K562 (cell line): ENCODE measurements around the gene COL15A1. TPM values are rescaled to one million over a fixed set of nuclear protein-coding genes. Genes with fewer than 3 reads are reported as not detected.

Experiments used
- BCL6 ChIP-seq: fragments of 250-450 bp; sonication (Bioruptor Pico); IDR thresholded peaks from 2 replicates; pipeline ENCODE4 v1.4.0; 2020
- CBFB ChIP-seq: sonication (generic); formaldehyde crosslinking; IDR thresholded peaks from 2 replicates; pipeline ENCODE4 v1.4.0; 2020; ENCODE audit warnings: mild to moderate bottlenecking, missing genetic modification reagents
- ESRRA ChIP-seq: fragments of 450-650 bp; IDR thresholded peaks from 2 replicates; pipeline ENCODE4 v1.6.1; 2014; ENCODE audit warnings: low read depth, mild to moderate bottlenecking, moderate library complexity, borderline replicate concordance
- ETS1 ChIP-seq: conservative IDR thresholded peaks from 2 replicates; pipeline ENCODE4 v1.6.1; 2011; ENCODE audit warnings: low read depth, mild to moderate bottlenecking, low read length; ENCODE audit not compliant: control insufficient read depth
- HNRNPK ChIP-seq: fragments of 200-400 bp; formaldehyde crosslinking; IDR thresholded peaks from one replicate; pipeline ENCODE4 v1.6.1; 2018; ENCODE audit warnings: mild to moderate bottlenecking, low read depth, low read length; ENCODE audit not compliant: poor library complexity, severe bottlenecking
- KDM4B ChIP-seq, 2 experiments: fragments of 450-650 bp in 1 of 2; sonication (generic) in 1 of 2; IDR thresholded peaks; 2 replicates each; pipeline ENCODE4 v1.6.1; 2016 to 2017; ENCODE audit warnings: borderline replicate concordance in 2 of 2, antibody characterized with exemption in 1 of 2, low read depth in 1 of 2, mild to moderate bottlenecking in 1 of 2
- NBN ChIP-seq: fragments of 450-650 bp; IDR thresholded peaks from 2 replicates; pipeline ENCODE4 v1.6.1; 2016; ENCODE audit warnings: low read depth, mild to moderate bottlenecking
- NCOA6 ChIP-seq: fragments of 450-650 bp; IDR thresholded peaks from 2 replicates; pipeline ENCODE4 v1.6.1; 2017; ENCODE audit warnings: mild to moderate bottlenecking
- NELFE ChIP-seq: IDR thresholded peaks from 2 replicates; pipeline ENCODE4 v1.6.1; 2011; ENCODE audit warnings: mild to moderate bottlenecking; ENCODE audit not compliant: insufficient read depth, insufficient read length
- NRF1 ChIP-seq, 2 experiments: fragments of 450-650 bp; IDR thresholded peaks in 1 of 2; conservative IDR thresholded peaks in 1 of 2; 2 replicates each; pipeline ENCODE4 v1.6.1; 2014; ENCODE audit warnings: mild to moderate bottlenecking in 2 of 2
- RFX7 ChIP-seq: fragments of 250-450 bp; sonication (Bioruptor Pico); IDR thresholded peaks from 2 replicates; pipeline ENCODE4 v1.5.1; 2021; ENCODE audit warnings: mild to moderate bottlenecking
- SMARCE1 ChIP-seq: fragments of 450-650 bp; IDR thresholded peaks from 2 replicates; pipeline ENCODE4 v1.7.1; 2016; ENCODE audit warnings: mild to moderate bottlenecking
- SP2 ChIP-seq: IDR thresholded peaks from 2 replicates; pipeline ENCODE4 v1.6.1; 2011; ENCODE audit warnings: mild to moderate bottlenecking, low read depth, low read length, moderate library complexity; ENCODE audit not compliant: poor library complexity, severe bottlenecking; ENCODE audit errors: extremely low read depth
- TBL1XR1 ChIP-seq, 2 experiments: IDR thresholded peaks; 2 replicates each; pipeline ENCODE4 v1.6.1; 2012; ENCODE audit warnings: improper control_type of control experiment in 2 of 2, low read length in 2 of 2, mild to moderate bottlenecking in 1 of 2
- TRIM24 ChIP-seq, 2 experiments: fragments of 450-650 bp; IDR thresholded peaks; 2 replicates each; pipeline ENCODE4 v1.6.1; 2016
- ZNF143 ChIP-seq: sonication (generic); formaldehyde crosslinking; IDR thresholded peaks from 2 replicates; pipeline ENCODE4 v1.9.0; 2022; ENCODE audit warnings: mild to moderate bottlenecking, missing genetic modification reagents
- ZNF217 ChIP-seq: sonication (generic); formaldehyde crosslinking; IDR thresholded peaks from 2 replicates; pipeline ENCODE4 v1.8.0; 2022; ENCODE audit warnings: mild to moderate bottlenecking, missing genetic modification reagents
- ZNF431 ChIP-seq: sonication (generic); formaldehyde crosslinking; IDR thresholded peaks from 2 replicates; pipeline ENCODE4 v1.8.0; 2022; ENCODE audit warnings: mild to moderate bottlenecking, missing genetic modification reagents
- ZNF592 ChIP-seq: fragments of 450-650 bp; IDR thresholded peaks from 2 replicates; pipeline ENCODE4 v1.6.1; 2017; ENCODE audit warnings: antibody characterized with exemption, mild to moderate bottlenecking
- ZNF75A ChIP-seq: fragments of 450-650 bp; formaldehyde crosslinking; IDR thresholded peaks from 2 replicates; pipeline ENCODE4 v1.4.0; 2020; ENCODE audit warnings: mild to moderate bottlenecking
- ZNF830 ChIP-seq: fragments of 250-450 bp; sonication (Bioruptor Pico); IDR thresholded peaks from 2 replicates; pipeline ENCODE4 v1.5.0; 2021; ENCODE audit warnings: mild to moderate bottlenecking
- polyA plus RNA-seq, 8 experiments: library from polyadenylated mRNA; depleted of rRNA in 4 of 8; stranded (reverse) in 5 of 8; unstranded in 3 of 8; fragments of >200 nt; fragmentation: Nextera tagmentation in 2 of 8; fragmentation: Illumina TruSeq in 1 of 8; extraction: Ambion mirVana in 2 of 8; extraction: Trizol in 1 of 8; gene quantifications; 2 replicates each; pipeline versions ENCODE4 v1.2.1 to v1.2.3, GENCODE V29; 2011 to 2014; ENCODE audit warnings: inconsistent platforms in 1 of 8, missing spikeins in 1 of 8
- total RNA-seq, 7 experiments: library from RNA; depleted of rRNA in 6 of 7; stranded (reverse); fragments of >200 nt in 6 of 7; fragmentation: Illumina TruSeq in 2 of 7; extraction: Trizol in 2 of 7; gene quantifications; 2 replicates each; pipeline versions ENCODE4 v1.2.1 to v1.2.3, GENCODE V29; 2011 to 2021; ENCODE audit warnings: low replicate concordance in 1 of 7
- TF ChIP-seq, protein P1 (sequence below): fragments of 250-450 bp; sonication (Bioruptor Pico); IDR thresholded peaks from 2 replicates; pipeline ENCODE4 v1.5.1; 2021; ENCODE audit warnings: mild to moderate bottlenecking

The COL15A1 gene
- total and polyA plus RNA-seq, 9 of the 15 experiments (the other 6 are each of a cell fraction or from before 2014, with no cell fraction given): 0.46 to 5.1 (median 2.6) TPM

DNA sequence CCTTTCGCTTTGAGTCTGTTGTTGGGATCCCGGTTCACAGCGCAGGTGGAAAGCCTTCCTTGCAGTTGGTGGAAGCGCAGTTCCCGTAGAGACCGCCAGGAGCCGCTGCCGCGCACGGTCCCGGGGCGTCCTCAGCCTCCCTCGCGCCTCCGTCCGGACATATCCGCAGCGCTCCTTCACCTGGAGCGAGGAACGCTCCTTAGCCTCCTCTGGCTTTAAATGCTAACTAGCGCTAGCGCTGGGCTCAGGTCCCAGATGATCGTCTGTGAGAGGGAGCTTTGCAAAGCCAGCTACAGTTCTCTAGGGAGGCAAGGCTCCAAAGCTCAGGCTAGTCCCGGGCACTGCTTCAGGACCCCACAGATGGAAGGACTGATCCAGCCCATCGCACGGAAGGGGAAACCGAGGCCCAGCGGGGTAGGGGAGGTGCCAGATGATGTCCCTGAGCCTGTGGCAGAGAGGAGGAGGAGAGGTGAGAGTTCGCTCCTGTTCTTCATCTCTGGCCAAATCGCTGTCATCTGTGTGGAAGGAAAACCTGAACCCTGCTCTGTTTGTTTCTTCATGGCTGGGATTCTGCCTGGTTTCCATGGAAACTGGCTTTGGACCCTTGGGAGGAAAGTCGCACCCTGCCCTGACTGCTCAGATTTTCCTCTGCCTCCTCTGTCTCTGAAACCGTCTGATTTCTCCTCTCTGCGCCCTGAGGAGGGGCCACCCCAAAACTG lies 31.4 kb downstream of the COL15A1 start (continued):
- peak; percentile 44; the same call in 1 of the 2 replicates for TF ChIP-seq ZNF592
- TF ChIP-seq SP2: no peak
- peak; percentile 60; the same call in 1 of the 2 replicates for TF ChIP-seq SMARCE1
- peak in 1 of 2 experiments; percentile 23; a peak in 1 of 4 replicates for TF ChIP-seq TBL1XR1 (IDR thresholded peaks at IDR 0.05; ENCODE audit: low read length in 2 of 2)
- no peak for TF ChIP-seq BCL6 (CRISPR knock-in tag)
- no peak for TF ChIP-seq HNRNPK
- no peak for TF ChIP-seq ZNF143 (CRISPR knock-in tag)
- TF ChIP-seq NRF1 (conservative IDR thresholded peaks at IDR 0.05 in 1 of 2, IDR thresholded peaks at IDR 0.05 in 1 of 2): peak; percentile 57 to 67
- no peak for TF ChIP-seq ZNF431
- TF ChIP-seq ZNF830 (CRISPR knock-in tag): no peak
- TF ChIP-seq, protein P1, sequence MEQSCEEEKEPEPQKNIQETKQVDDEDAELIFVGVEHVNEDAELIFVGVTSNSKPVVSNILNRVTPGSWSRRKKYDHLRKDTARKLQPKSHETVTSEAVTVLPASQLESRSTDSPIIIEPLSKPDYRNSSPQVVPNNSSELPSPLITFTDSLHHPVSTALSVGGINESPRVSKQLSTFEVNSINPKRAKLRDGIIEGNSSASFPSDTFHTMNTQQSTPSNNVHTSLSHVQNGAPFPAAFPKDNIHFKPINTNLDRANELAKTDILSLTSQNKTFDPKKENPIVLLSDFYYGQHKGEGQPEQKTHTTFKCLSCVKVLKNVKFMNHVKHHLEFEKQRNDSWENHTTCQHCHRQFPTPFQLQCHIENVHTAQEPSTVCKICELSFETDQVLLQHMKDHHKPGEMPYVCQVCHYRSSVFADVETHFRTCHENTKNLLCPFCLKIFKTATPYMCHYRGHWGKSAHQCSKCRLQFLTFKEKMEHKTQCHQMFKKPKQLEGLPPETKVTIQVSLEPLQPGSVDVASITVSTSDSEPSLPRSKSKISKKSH (CRISPR knock-in tag): no peak
- no peak for TF ChIP-seq NBN
- 0 out of 2 replicates have a peak, but pooled peaks have one; percentile 70 for TF ChIP-seq CBFB
- no peak for TF ChIP-seq NELFE
- TF ChIP-seq RFX7 (CRISPR knock-in tag): no peak
- TF ChIP-seq TRIM24 (IDR thresholded peaks at IDR 0.05): no peak
- TF ChIP-seq ZNF75A (CRISPR knock-in tag): no peak
- no peak for TF ChIP-seq NCOA6
- 0 out of 2 replicates have a peak, but pooled peaks have one; percentile 19 for TF ChIP-seq ETS1
- no peak for TF ChIP-seq ZNF217 (CRISPR knock-in tag)
- TF ChIP-seq ESRRA: 0 out of 2 replicates have a peak, but pooled peaks have one; percentile 39
- peak in 1 of 2 experiments; percentile 71; a peak in 1 of 4 replicates for TF ChIP-seq KDM4B (IDR thresholded peaks at IDR 0.05; ENCODE audit: borderline replicate concordance in 2 of 2, low read depth in 1 of 2)
